Inferior parietal cortex (tissue), 1 donor: Measurements from ENCODE around the gene EEF1A1.
"Not testable (repeated sequence)": the region's sequence is repeated elsewhere in the genome, so short reads cannot be mapped to it uniquely, and the experiment has no call there.

Experiments
- DNase-seq: peaks from one replicate; pipeline ENCODE4 v3.0.0-alpha.2; 2016; ENCODE audit errors: extremely low spot score

The EEF1A1 gene

GRCh38 chr6:73538116-73538779 lies 17.4 kb upstream of the EEF1A1 start:
- no peak for DNase-seq

GRCh38 chr6:73537677-73538076 lies 16.8 kb upstream of the EEF1A1 start:
- no peak for DNase-seq

GRCh38 chr6:73534628-73535027 lies 13.8 kb upstream of the EEF1A1 start:
- no peak for DNase-seq

- no peak for DNase-seq
These were observed 11.5 kb upstream of the EEF1A1 start for GRCh38 chr6:73532293-73532692.

GRCh38 chr6:73528897-73529296 lies 8.1 kb upstream of the EEF1A1 start:
- no peak for DNase-seq

- DNase-seq: no peak
These were observed 4.9 kb upstream of the EEF1A1 start for GRCh38 chr6:73525546-73526330.

- no peak for DNase-seq
These were observed 2.7 kb upstream of the EEF1A1 start for GRCh38 chr6:73523434-73524123.

- peak; percentile 81 for DNase-seq
These were observed 636 bp upstream of the EEF1A1 start for GRCh38 chr6:73521351-73521985.

- peak; percentile 57 for DNase-seq
These were observed 725 bp downstream of the EEF1A1 start for GRCh38 chr6:73519926-73520687.

GRCh38 chr6:73518982-73519881 lies 1.6 kb downstream of the EEF1A1 start:
- DNase-seq: not testable (repeated sequence)

GRCh38 chr6:73518100-73518981 lies 2.5 kb downstream of the EEF1A1 start:
- DNase-seq: not testable (repeated sequence)

- no peak for DNase-seq
These were observed 4.0 kb downstream of the EEF1A1 start for GRCh38 chr6:73516514-73517489.

- no peak for DNase-seq
These were observed 5.6 kb downstream of the EEF1A1 start for GRCh38 chr6:73515204-73515655.

- no peak for DNase-seq
These were observed 6.1 kb downstream of the EEF1A1 start for GRCh38 chr6:73514746-73515110.

- no peak for DNase-seq
These were observed 7.4 kb downstream of the EEF1A1 start for GRCh38 chr6:73513496-73513854.

GRCh38 chr6:73511796-73512195 lies 9.0 kb downstream of the EEF1A1 start:
- no peak for DNase-seq

- DNase-seq: no peak
These were observed 11.0 kb downstream of the EEF1A1 start for GRCh38 chr6:73509851-73510250.

GRCh38 chr6:73508776-73509175 lies 12.1 kb downstream of the EEF1A1 start:
- DNase-seq: no peak
